K562 (cell line): ENCODE measurements around the gene DUSP23. TPM values are rescaled to one million over a fixed set of nuclear protein-coding genes. Genes with fewer than 3 reads are reported as not detected.

Experiments
- ATAC-seq: fragments of 200-7000 bp; cut with Tn5 transposase; 3 replicates; pipeline ENCODE4 v1.9.1; 2020; ENCODE audit warnings: moderate library complexity
- BruUV-seq: library from RNA; stranded (reverse); fragments of 400-500 nt; replicated peaks from 2 replicates; lab custom pipeline; 2021; lab: Mats Ljungman, UMichigan
- CTCF ChIA-PET: fragments of 300-600 bp; formaldehyde crosslinking; extraction: SDS; loops from one replicate; lab custom pipeline; 2021; ENCODE audit warnings: low intra/inter-chr PET ratio; lab: Yijun Ruan, JAX
- POLR2A ChIA-PET: fragments of 300-600, 350-650 bp; sonication (Branson Sonifier 250); formaldehyde crosslinking; extraction: SDS; loops from one replicate; lab custom pipeline; 2021; ENCODE audit warnings: antibody characterized with exemption, inconsistent platforms; lab: Yijun Ruan, JAX
- DNase-seq, 4 experiments: peaks; one replicate each; pipeline versions ENCODE4 v3.0.0 to v3.0.0-alpha.2; 2011 to 2018; ENCODE audit warnings: low spot score in 3 of 4, mixed read lengths in 3 of 4; ENCODE audit errors: extremely low read depth in 1 of 4
- FAIRE-seq: peaks from 2 replicates; lab custom pipeline; 2011; peaks lifted over from hg19 to GRCh38; lab: Jason Lieb, UNC
- H2AFZ ChIP-seq: 2 replicates; pipeline ENCODE4 v1.6.0; 2011; ENCODE audit warnings: low read depth, low read length, control low read depth, inconsistent platforms
- H3K27ac ChIP-seq: fragments of 200-600 bp; 3 replicates; pipeline ENCODE4 v1.8.0; 2011; ENCODE audit warnings: low read depth, mild to moderate bottlenecking, control low read depth, inconsistent platforms, low read length, moderate library complexity, mixed read lengths; ENCODE audit errors: extremely low read depth
- H3K27me3 ChIP-seq, 2 experiments: fragments of 300-600 bp in 1 of 2; 2 replicates in 1 of 2; 3 replicates in 1 of 2; pipeline versions ENCODE4 v1.6.0 to v1.8.0; 2011; ENCODE audit warnings: inconsistent platforms in 2 of 2, low read length in 2 of 2, mild to moderate bottlenecking in 1 of 2, mixed read lengths in 1 of 2, moderate library complexity in 1 of 2; ENCODE audit not compliant: control insufficient read depth in 2 of 2, insufficient read depth in 2 of 2
- H3K36me3 ChIP-seq: fragments of 300-600 bp; 3 replicates; pipeline ENCODE4 v1.8.0; 2011; ENCODE audit warnings: mild to moderate bottlenecking, low read length, inconsistent platforms; ENCODE audit not compliant: control insufficient read depth, insufficient read depth
- H3K4me1 ChIP-seq, 2 experiments: fragments of 200-600 bp in 1 of 2; replicated peaks in 1 of 2; 2 replicates in 1 of 2; 3 replicates in 1 of 2; pipeline versions ENCODE4 v1.5.1 to v1.8.0; 2011; ENCODE audit warnings: inconsistent platforms in 2 of 2, low read length in 2 of 2, mild to moderate bottlenecking in 1 of 2, mixed read lengths in 1 of 2, moderate library complexity in 1 of 2; ENCODE audit not compliant: control insufficient read depth in 2 of 2, insufficient read depth in 2 of 2
- H3K4me2 ChIP-seq: 2 replicates; pipeline ENCODE4 v1.6.1; 2011; ENCODE audit warnings: low read length, control low read depth, inconsistent platforms, mixed read lengths; ENCODE audit not compliant: insufficient read depth
- H3K4me3 ChIP-seq: fragments of 200-600 bp; sonication (generic), shearing (Covaris generic); 2 replicates; pipeline ENCODE4 v1.5.1; 2016; ENCODE audit warnings: control low read depth, inconsistent platforms
- H3K79me2 ChIP-seq: fragments of 200-600 bp; 3 replicates; pipeline ENCODE4 v1.8.0; 2011; ENCODE audit warnings: low read length, inconsistent platforms; ENCODE audit not compliant: control insufficient read depth, insufficient read depth
- H3K9ac ChIP-seq, 2 experiments: 2 replicates each; pipeline versions ENCODE4 v1.6.0 to v1.6.1; 2011; ENCODE audit warnings: low read depth in 2 of 2, low read length in 2 of 2, control low read depth in 1 of 2, inconsistent platforms in 1 of 2, mild to moderate bottlenecking in 1 of 2, mixed read lengths in 1 of 2; ENCODE audit not compliant: insufficient read depth in 1 of 2
- H3K9me1 ChIP-seq: one replicate; pipeline ENCODE4 v1.6.0; 2011; ENCODE audit warnings: inconsistent platforms, mild to moderate bottlenecking, low read length, moderate library complexity; ENCODE audit not compliant: control insufficient read depth, insufficient read depth
- H3K9me3 ChIP-seq: replicated peaks from 2 replicates; pipeline ENCODE4 v1.5.1; 2011; ENCODE audit warnings: low read depth, low read length, inconsistent platforms; ENCODE audit not compliant: control insufficient read depth, insufficient read depth
- H4K20me1 ChIP-seq: replicated peaks from 2 replicates; pipeline ENCODE4 v1.6.1; 2011; ENCODE audit warnings: low read length, inconsistent platforms, mixed read lengths; ENCODE audit not compliant: control insufficient read depth, insufficient read depth
- BRD4 ChIP-seq: fragments of 200-600 bp; sonication (generic); IDR thresholded peaks from 2 replicates; pipeline ENCODE4 v1.6.1; 2017; ENCODE audit warnings: inconsistent platforms
- CBX1 ChIP-seq: sonication (generic); IDR thresholded peaks from 2 replicates; pipeline ENCODE4 v1.6.1; 2016; ENCODE audit warnings: antibody characterized with exemption, low read depth, mild to moderate bottlenecking
- CEBPG ChIP-seq, 3 experiments: fragments of 200-800 bp in 1 of 3; sonication (Bioruptor generic) in 1 of 3; sonication (generic) in 1 of 3; formaldehyde crosslinking in 1 of 3; IDR thresholded peaks in 2 of 3; conservative IDR thresholded peaks in 1 of 3; 2 replicates each; pipeline versions ENCODE4 v1.6.1 to v1.8.0; 2016 to 2022; ENCODE audit warnings: missing compliant biosample characterization in 2 of 3, missing genetic modification characterization in 2 of 3, mild to moderate bottlenecking in 1 of 3, missing genetic modification reagents in 1 of 3
- CREM ChIP-seq: IDR thresholded peaks from 2 replicates; pipeline ENCODE4 v1.6.1; 2014; ENCODE audit warnings: antibody characterized with exemption, low read depth
- DPF2 ChIP-seq: fragments of 450-650 bp; IDR thresholded peaks from 2 replicates; pipeline ENCODE4 v1.6.1; 2016
- NELFE ChIP-seq: IDR thresholded peaks from 2 replicates; pipeline ENCODE4 v1.6.1; 2011; ENCODE audit warnings: mild to moderate bottlenecking; ENCODE audit not compliant: insufficient read depth, insufficient read length
- PTRF ChIP-seq: fragments of 450-650 bp; IDR thresholded peaks from 2 replicates; pipeline ENCODE4 v1.6.1; 2016; ENCODE audit warnings: mild to moderate bottlenecking, missing genetic modification characterization, missing compliant biosample characterization
- SETDB1 ChIP-seq: IDR thresholded peaks from one replicate; pipeline ENCODE4 v1.6.1; 2012; ENCODE audit warnings: low read length, control low read depth, inconsistent platforms
- SMARCE1 ChIP-seq: fragments of 450-650 bp; IDR thresholded peaks from 2 replicates; pipeline ENCODE4 v1.7.1; 2016; ENCODE audit warnings: mild to moderate bottlenecking
- U2AF2 ChIP-seq: fragments of 200-400 bp; formaldehyde crosslinking; optimal IDR thresholded peaks from 2 replicates; pipeline ENCODE3; 2017; ENCODE audit warnings: low read depth, mild to moderate bottlenecking, low read length
- ZSCAN32 ChIP-seq: fragments of 450-650 bp; formaldehyde crosslinking; IDR thresholded peaks from 2 replicates; pipeline ENCODE4 v1.4.0; 2020; ENCODE audit warnings: mild to moderate bottlenecking, moderate library complexity
- WGBS: fragments of 100-300 bp; shearing (Covaris generic); methylation state at CpG from one replicate; pipeline ENCODE4 v1.1.6; 2016; ENCODE audit warnings: low coverage, mixed read lengths; ENCODE audit not compliant: insufficient coverage; ENCODE audit errors: missing lambda C conversion rate; 5-methylcytosine and 5-hydroxymethylcytosine counted together
- in situ Hi-C: fragments of 300-500 bp; cut with MboI; formaldehyde crosslinking; loops from 4 replicates; pipeline ENCODE4 v1.15.0; 2018; ENCODE audit warnings: inconsistent platforms, mixed read lengths
- intact Hi-C: fragments of 100-400 bp; cut with micrococcal nuclease; formaldehyde crosslinking; loops from 2 replicates; pipeline ENCODE4 v1.14.2; 2022
- polyA plus RNA-seq, 8 experiments: library from polyadenylated mRNA; depleted of rRNA in 4 of 8; stranded (reverse) in 5 of 8; unstranded in 3 of 8; fragments of >200 nt; fragmentation: Nextera tagmentation in 2 of 8; fragmentation: Illumina TruSeq in 1 of 8; extraction: Ambion mirVana in 2 of 8; extraction: Trizol in 1 of 8; gene quantifications; 2 replicates each; pipeline versions ENCODE4 v1.2.1 to v1.2.3, GENCODE V29; 2011 to 2014; ENCODE audit warnings: inconsistent platforms in 1 of 8, missing spikeins in 1 of 8
- total RNA-seq, 7 experiments: library from RNA; depleted of rRNA in 6 of 7; stranded (reverse); fragments of >200 nt in 6 of 7; fragmentation: Illumina TruSeq in 2 of 7; extraction: Trizol in 2 of 7; gene quantifications; 2 replicates each; pipeline versions ENCODE4 v1.2.1 to v1.2.3, GENCODE V29; 2011 to 2021; ENCODE audit warnings: low replicate concordance in 1 of 7
- TF ChIP-seq, protein P1 (sequence below): fragments of 250-450 bp; sonication (Bioruptor Pico); IDR thresholded peaks from 2 replicates; pipeline ENCODE4 v1.5.0; 2021
- TF ChIP-seq, protein P2 (sequence below): sonication (generic); formaldehyde crosslinking; IDR thresholded peaks from 2 replicates; pipeline ENCODE4 v1.8.0; 2022; ENCODE audit warnings: mild to moderate bottlenecking, missing genetic modification reagents
- TF ChIP-seq, protein P3 (sequence below): fragments of 250-450 bp; sonication (Bioruptor Pico); IDR thresholded peaks from 2 replicates; pipeline ENCODE4 v1.4.0; 2020

DUSP23 gene
- total and polyA plus RNA-seq, 9 of the 15 experiments (the other 6 are each of a cell fraction or from before 2014, with no cell fraction given) = 1.0 to 34.8 (median 13.7) TPM

DNA sequence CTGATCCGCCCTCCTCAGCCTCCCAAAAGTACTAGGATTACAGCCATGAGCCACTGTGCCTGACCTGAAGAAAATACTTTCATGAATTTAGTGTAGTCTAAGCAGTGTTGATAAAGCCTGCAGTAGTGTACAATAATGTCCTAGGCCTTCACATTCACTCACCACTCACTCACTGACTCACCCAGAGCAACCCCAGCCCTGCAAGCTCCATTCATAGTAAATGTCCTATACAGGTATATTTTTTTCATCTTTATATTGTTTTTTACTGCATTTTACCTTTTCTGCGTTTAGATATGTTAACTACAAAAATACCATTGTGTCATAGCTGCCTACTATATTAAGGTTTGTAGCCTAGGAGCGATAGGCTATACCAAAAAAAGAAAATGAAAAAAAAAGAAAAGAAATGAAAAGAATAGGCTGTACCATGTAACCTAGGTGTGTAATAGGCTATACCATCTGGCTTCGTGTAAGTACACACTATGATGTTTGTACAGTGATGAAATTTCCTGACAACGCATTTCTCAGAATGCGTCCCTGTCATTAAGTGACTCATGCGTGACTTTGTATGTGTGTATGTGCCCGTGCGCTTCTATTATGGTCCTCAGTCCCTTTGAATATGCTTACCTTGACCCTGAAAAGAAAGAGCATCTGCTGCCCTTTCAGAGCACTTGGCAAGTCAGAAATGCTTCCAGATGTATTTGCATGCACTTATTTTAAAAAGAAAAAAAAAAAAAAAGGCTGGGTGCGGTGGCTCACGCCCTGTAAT is 36.7 kb downstream of the DUSP23 start:
- ATAC-seq (peak; percentile 89), FAIRE-seq (peak; percentile 67), DNase-seq (peak in 2 of 4 experiments; percentile 22 to 57)
- Histone ChIP-seq H3K27ac (no peak overlapping the region), H3K4me1 (peaks cover 0 to 9% of the 10 kb centered on the region in 2 experiments; a peak in 2 of 5 replicates), H3K27me3 (peaks cover 0 to 18% of the 10 kb centered on the region in 2 experiments; a peak in 4 of 5 replicates), H3K9ac (no peak overlapping the region), H3K36me3 (no peaks in the 10 kb centered on the region), H3K4me2 (peak overlapping the region; percentile 48), H4K20me1 (no peaks in the 10 kb centered on the region), H2AFZ (0 out of 2 replicates have a peak overlapping the region, but pooled peaks have one; percentile 39), H3K9me1 (no peaks in the 10 kb centered on the region), H3K9me3 (no peaks in the 10 kb centered on the region), H3K79me2 (no peaks in the 10 kb centered on the region), H3K4me3 (no peak overlapping the region)
- BruUV-seq = no TSS peak
- 20% methylated on average over 11 of the region's 11 CpGs for WGBS
- in situ Hi-C loops (no loop called here), intact Hi-C loops (loop anchor here (5.0 kb wide), 1 partner anchor 35 kb away; the partner anchor contains the start of gene DUSP23)
- ChIA-PET POLR2A (interaction anchor here (0.6 to 0.8 kb wide), 2 partner anchors 22 to 24 kb away, joined by 3 to 4 read pairs; no protein-coding TSS in a partner anchor), CTCF (no interaction called here)
- TF ChIP-seq SMARCE1 (peak; percentile 75), CBX1 (no peak), PTRF (no peak), U2AF2 (no peak), CEBPG (CRISPR knock-in tag; IDR thresholded peaks at IDR 0.05) (peak; percentile 70; the same call in 1 of the 2 replicates), CEBPG (tag; conservative IDR thresholded peaks at IDR 0.05 in 1 of 2, IDR thresholded peaks at IDR 0.05 in 1 of 2) (peak; percentile 48 to 91), CREM (peak; percentile 67), NELFE (no peak), ZSCAN32 (CRISPR knock-in tag) (no peak), BRD4 (no peak), DPF2 (peak; percentile 87), SETDB1 (no peak)
- TF ChIP-seq, protein P1, sequence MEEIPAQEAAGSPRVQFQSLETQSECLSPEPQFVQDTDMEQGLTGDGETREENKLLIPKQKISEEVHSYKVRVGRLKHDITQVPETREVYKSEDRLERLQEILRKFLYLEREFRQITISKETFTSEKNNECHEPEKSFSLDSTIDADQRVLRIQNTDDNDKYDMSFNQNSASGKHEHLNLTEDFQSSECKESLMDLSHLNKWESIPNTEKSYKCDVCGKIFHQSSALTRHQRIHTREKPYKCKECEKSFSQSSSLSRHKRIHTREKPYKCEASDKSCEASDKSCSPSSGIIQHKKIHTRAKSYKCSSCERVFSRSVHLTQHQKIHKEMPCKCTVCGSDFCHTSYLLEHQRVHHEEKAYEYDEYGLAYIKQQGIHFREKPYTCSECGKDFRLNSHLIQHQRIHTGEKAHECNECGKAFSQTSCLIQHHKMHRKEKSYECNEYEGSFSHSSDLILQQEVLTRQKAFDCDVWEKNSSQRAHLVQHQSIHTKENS = no peak
- TF ChIP-seq, protein P2, sequence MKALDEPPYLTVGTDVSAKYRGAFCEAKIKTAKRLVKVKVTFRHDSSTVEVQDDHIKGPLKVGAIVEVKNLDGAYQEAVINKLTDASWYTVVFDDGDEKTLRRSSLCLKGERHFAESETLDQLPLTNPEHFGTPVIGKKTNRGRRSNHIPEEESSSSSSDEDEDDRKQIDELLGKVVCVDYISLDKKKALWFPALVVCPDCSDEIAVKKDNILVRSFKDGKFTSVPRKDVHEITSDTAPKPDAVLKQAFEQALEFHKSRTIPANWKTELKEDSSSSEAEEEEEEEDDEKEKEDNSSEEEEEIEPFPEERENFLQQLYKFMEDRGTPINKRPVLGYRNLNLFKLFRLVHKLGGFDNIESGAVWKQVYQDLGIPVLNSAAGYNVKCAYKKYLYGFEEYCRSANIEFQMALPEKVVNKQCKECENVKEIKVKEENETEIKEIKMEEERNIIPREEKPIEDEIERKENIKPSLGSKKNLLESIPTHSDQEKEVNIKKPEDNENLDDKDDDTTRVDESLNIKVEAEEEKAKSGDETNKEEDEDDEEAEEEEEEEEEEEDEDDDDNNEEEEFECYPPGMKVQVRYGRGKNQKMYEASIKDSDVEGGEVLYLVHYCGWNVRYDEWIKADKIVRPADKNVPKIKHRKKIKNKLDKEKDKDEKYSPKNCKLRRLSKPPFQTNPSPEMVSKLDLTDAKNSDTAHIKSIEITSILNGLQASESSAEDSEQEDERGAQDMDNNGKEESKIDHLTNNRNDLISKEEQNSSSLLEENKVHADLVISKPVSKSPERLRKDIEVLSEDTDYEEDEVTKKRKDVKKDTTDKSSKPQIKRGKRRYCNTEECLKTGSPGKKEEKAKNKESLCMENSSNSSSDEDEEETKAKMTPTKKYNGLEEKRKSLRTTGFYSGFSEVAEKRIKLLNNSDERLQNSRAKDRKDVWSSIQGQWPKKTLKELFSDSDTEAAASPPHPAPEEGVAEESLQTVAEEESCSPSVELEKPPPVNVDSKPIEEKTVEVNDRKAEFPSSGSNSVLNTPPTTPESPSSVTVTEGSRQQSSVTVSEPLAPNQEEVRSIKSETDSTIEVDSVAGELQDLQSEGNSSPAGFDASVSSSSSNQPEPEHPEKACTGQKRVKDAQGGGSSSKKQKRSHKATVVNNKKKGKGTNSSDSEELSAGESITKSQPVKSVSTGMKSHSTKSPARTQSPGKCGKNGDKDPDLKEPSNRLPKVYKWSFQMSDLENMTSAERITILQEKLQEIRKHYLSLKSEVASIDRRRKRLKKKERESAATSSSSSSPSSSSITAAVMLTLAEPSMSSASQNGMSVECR (CRISPR knock-in tag) = no peak
- TF ChIP-seq, protein P3, sequence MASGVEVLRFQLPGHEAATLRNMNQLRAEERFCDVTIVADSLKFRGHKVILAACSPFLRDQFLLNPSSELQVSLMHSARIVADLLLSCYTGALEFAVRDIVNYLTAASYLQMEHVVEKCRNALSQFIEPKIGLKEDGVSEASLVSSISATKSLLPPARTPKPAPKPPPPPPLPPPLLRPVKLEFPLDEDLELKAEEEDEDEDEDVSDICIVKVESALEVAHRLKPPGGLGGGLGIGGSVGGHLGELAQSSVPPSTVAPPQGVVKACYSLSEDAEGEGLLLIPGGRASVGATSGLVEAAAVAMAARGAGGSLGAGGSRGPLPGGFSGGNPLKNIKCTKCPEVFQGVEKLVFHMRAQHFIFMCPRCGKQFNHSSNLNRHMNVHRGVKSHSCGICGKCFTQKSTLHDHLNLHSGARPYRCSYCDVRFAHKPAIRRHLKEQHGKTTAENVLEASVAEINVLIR (CRISPR knock-in tag) = no peak
